Measurements from ENCODE around the gene NDUFC2.
"Not testable (repeated sequence)": the region's sequence is repeated elsewhere in the genome, so short reads cannot be mapped to it uniquely, and the experiment has no call there.

Gene NDUFC2

DNA sequence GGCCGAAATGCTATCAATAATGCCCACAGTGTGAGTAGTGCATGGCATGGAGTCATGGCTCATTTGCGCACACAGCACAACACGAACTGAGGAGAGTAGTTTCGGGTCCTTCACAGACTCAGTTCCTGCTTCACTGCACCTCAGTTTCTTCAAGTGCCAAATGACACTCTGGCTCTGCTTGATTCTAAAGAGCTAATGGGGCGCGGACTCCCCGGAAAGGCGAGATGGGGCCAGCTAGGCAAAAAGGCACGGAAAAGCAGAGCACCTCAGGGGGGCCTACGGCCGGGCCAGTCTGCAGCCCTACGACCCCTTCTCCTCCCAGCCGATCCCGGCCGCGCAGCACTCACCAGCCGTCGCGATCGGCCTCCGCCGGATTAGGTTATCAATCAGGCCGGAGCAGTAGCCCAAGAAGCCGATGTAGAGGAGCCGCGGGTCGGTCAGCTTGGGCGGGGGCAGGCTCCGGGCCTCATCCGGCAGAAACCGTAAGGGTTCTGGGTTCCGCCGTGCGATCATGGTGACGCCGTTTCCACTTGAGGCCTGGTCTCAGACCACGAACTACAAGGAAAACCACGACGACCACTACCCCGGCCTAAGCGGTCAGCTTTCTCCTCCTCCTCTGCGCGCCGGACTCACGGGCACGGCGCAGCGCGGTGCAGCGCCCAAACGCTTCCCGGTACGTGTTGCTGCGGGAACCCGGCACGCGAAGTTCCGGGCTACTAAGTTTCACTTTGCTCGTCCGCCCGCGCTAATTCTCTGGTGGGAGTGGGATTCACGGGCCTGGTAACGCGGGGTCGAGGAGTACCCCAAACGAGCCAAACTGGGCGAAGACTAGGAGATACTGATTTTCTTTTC, at the start of gene NDUFC2:
TSS of gene NDUFC2 (minus strand) at position 631 of the 852 bp plus-strand sequence. CDS start at position 513, 118 bp downstream.
- DNase-seq (ENCODE audit: low read depth in 2 of 2): peak; percentile 51 to 61

DNA sequence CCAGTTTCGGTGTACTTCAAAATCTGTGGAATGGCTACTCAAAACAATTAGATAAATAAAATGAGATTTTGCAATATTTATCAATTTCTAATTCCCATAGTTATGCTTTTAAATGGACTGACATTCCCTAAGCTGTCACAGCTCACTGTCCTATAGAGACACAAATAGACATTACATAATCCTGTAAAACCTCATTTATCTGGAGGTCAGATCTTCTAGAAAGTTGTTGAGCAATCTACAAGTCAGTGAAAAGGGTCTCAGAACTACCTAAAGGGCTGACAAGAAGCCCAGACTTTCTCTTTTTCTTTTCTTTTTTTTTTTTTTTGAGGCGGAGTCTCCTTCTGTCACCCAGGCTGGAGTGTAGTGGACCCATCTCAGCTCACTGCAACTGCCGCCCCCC, 47.7 kb upstream of the NDUFC2 start:
- DNase-seq (ENCODE audit: low read depth in 2 of 2): no peak

GRCh38 chr11:78112582-78113275, 33.1 kb upstream of the NDUFC2 start:
- no peak for DNase-seq (ENCODE audit: low read depth in 2 of 2)

- no peak for DNase-seq (ENCODE audit: low read depth in 2 of 2)
Measured at GRCh38 chr11:78111298-78111697, 31.6 kb upstream of the NDUFC2 start.

GRCh38 chr11:78110830-78111229, 31.2 kb upstream of the NDUFC2 start:
- DNase-seq (ENCODE audit: low read depth in 2 of 2): no peak

GRCh38 chr11:78110351-78110750, 30.7 kb upstream of the NDUFC2 start:
- DNase-seq (ENCODE audit: low read depth in 2 of 2): no peak

GRCh38 chr11:78109081-78110015, 29.7 kb upstream of the NDUFC2 start:
- DNase-seq (ENCODE audit: low read depth in 2 of 2): no peak

GRCh38 chr11:78100676-78101472, 21.2 kb upstream of the NDUFC2 start:
- DNase-seq (ENCODE audit: low read depth in 2 of 2): no peak

- DNase-seq (ENCODE audit: low read depth in 2 of 2): no peak
Measured at GRCh38 chr11:78100261-78100660, 20.6 kb upstream of the NDUFC2 start.

- DNase-seq (ENCODE audit: low read depth in 2 of 2): no peak
Measured at GRCh38 chr11:78099666-78100065, 20.0 kb upstream of the NDUFC2 start.

DNA sequence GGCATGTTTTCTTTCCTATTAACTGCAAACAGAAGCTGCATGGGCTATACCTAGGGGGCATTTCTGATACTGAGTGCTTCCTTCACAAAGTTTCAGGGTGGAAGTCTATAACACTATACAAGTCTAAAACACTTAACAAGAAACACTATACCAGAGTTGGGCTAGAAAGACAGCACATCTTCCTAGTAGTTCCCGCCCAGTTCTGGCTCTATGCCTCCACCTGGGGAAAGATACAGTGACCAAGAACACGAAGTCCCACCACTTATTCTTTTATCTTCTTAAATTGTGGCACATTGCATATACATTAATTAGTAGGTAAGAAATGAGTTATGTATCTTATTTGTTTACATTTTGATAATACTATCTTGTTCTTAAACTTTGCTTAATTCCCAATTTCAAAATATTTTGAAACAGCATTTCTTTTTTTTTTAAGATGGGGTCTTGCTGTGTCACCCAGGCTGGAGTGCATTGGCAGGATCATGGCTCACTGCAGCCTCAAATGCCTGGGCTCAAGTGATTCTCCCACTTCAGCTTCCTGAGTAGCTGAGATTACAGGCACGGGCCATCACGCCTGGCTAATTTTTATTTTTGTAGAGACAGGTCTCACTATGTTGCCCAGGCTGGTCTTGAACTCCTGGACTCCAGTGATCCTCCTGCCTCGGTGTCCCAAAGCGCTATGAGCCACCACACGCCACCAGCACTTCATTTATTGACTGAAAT, 18.2 kb upstream of the NDUFC2 start:
- DNase-seq (ENCODE audit: low read depth in 2 of 2): no peak

DNA sequence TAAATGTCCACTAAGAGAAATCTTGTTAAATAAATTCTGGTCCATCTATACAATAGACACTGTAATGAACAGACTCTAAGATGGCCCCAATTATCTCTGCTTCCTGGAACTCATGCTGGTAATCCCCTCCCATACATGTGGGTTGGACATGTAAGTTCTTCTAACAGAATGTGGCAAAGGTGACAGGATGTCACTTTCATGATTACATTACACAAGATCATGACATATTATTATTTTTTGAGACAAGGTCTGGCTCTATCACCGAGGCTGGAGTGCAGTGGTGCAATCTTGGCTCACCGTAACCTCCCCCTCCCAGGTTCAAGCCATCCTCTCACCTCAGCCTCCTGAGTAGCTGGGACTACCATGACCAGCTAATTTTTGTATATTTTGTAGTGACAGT, 14.6 kb upstream of the NDUFC2 start:
- no peak for DNase-seq (ENCODE audit: low read depth in 2 of 2)

DNA sequence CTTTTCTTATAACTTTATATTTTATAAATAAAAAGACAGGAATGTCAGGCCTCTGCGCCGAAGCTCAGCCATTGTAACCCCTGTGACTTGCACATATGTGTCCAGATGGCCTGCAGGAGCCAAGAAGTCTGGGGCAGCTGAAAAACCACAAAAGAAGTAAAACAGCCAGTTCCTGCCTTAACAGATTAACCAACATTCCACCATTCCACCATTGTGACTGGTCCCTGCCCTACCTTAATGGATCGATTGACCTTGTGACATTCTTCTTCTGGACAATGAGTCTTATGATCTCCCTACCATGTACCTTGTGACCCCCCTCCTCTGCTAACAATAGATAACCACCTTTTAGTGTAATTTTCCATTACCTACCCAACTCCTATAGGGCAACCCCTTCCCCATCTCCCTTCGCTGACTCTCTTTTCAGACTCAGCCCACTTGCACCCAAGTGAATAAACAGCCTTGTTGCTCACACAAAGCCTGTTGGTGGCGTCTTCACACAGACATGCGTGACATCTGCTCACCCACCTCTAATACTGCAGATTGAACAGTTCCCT, 6.9 kb upstream of the NDUFC2 start:
- DNase-seq (ENCODE audit: low read depth in 2 of 2): not testable (repeated sequence)

DNA sequence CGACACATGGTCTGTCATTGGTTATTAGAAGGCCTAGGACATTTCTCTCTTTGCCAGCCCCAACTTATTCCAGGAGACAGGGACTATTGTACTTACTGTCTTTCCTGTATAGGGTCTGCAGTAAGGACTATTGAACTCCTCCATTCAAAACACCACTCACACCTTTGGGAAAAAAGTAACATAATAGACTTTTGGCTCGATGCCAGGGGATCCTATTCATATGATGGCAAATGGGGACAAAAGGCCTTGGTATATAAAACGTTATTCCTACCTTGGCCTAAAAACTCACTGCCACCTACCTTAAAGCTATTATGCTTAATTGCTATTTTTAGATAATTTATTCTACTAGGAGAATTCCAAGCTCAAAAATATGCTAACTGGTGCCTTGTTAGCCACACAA, 6.3 kb upstream of the NDUFC2 start:
- DNase-seq (ENCODE audit: low read depth in 2 of 2): no peak

DNA sequence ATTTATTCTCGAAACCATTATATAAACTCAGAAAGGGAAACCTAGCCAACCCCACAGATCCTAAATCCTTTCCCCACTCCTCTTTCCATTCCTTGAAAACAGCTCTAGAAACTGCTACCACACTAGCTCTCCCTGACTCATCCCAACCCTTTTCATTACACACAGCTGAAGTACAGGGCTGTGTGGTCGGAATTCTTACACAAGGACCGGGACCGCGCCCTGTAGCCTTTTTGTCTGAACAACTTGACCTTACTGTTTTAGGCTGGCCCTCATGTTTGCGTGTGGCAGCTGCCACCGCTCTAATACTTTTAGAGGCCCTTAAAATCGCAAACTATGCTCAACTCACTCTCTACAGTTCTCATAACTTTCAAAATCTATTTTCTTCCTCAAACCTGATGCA, 4.8 kb upstream of the NDUFC2 start:
- not testable (repeated sequence) for DNase-seq (ENCODE audit: low read depth in 2 of 2)

DNA sequence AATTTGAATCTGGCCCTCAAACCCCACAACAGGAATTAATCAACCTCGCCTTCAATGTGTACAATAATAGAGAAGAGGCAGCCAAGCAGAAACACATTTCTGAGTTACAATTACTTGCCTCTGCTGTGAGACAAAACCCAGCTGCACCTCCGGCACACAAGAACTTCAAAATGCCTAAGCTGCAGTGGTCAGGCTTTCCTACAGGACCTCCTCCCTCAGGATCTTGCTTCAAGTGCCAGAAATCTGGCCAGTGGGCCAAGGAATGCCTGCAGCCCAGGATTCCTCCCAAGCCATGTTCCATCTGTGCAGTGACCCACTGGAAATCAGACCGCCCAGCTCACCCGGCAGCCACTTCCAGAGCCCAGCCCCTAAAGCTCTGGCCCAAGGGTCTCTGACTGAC, 3.4 kb upstream of the NDUFC2 start:
- no peak for DNase-seq (ENCODE audit: low read depth in 2 of 2)

DNA sequence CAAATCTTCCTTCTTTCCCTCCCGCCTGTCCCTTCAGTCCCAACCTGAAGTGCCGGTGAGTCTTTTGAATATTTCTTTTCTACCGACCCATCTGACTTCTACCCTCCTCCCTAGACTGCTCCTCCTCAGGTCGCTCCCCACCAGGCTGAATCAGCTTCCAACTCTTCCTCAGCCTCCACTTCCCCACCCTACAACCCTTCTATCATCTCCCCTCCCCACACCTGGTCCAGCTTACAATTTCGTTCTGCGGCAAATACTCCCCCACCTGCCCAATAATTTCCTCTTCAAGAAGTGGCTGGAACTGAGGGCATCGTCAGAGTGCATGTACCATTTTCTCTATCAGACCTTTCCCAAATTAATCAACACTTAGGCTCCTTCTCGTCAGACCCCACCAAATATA, 2.5 kb upstream of the NDUFC2 start:
- DNase-seq (ENCODE audit: low read depth in 2 of 2): no peak

DNA sequence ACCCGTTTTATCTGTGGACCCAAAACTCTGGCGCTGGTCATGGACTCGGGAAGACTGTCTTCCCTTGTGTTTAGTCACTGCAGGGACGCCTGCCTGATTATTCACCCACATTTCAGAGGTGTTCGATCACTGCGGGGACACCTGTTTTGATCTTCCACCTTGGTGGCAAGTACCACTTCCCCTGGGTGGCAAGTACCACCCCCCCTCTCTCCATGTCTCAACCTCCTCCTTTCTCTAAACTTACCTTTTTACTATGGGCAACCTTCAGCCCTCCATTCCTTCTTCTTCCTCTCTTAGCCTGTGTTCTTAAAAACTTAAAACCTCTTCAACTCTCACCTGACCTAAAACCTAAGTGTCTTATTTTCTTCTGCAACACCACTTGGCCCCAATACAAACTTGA, 1.9 kb upstream of the NDUFC2 start:
- no peak for DNase-seq (ENCODE audit: low read depth in 2 of 2)

GRCh38 chr11:78080818-78081495, 1.3 kb upstream of the NDUFC2 start:
- DNase-seq (ENCODE audit: low read depth in 2 of 2): no peak

All from stimulated activated CD4-positive, alpha-beta T cell treated with anti-CD3 and anti-CD28 coated beads, Interleukin-1b, Interleukin-23, amount 100 ng/mL, for 4 hours (primary cell).